GM19043 (cell line): ENCODE data around the gene LDLRAP1.
"Not testable (repeated sequence)": the region's sequence is repeated elsewhere in the genome, so short reads cannot be mapped to it uniquely, and the experiment has no call there.

ENCODE experiments used
- ATAC-seq: cut with Tn5 transposase; IDR thresholded peaks from one replicate; pipeline ENCODE4 v1.9.1; 2021; ENCODE audit warnings: low read depth; ENCODE audit not compliant: unreplicated experiment

LDLRAP1 gene

DNA sequence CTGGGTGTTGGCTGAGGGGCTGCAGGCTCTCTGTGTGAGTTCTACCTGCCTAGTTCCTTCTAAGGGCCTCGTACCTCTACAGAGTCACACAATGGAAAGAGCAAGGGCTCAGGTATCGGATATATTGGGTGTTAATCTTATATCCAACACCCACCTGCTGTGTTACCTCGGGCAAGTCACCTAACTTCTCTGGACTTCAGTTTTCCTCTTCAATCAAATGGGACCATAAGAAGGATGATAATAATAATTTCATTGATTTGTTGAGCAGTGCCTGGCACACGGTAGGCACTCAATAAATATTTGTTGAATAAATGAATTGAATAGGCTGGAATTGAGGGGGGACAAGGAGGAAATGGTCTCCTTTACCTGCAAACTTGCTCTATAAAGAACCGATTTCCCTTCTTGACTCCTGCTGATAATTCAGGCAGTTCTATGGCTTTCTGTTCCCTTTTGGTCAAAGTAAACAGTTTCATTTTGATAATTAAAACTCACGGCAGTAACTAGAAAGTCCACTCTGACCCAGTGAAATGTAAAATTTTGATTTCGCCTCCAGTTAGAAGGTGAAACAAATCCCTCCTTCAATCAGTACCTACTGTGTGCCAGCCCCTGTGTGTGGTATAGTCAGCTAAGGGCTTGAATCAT lies 56.7 kb downstream of the LDLRAP1 start:
- ATAC-seq, result no peak

DNA sequence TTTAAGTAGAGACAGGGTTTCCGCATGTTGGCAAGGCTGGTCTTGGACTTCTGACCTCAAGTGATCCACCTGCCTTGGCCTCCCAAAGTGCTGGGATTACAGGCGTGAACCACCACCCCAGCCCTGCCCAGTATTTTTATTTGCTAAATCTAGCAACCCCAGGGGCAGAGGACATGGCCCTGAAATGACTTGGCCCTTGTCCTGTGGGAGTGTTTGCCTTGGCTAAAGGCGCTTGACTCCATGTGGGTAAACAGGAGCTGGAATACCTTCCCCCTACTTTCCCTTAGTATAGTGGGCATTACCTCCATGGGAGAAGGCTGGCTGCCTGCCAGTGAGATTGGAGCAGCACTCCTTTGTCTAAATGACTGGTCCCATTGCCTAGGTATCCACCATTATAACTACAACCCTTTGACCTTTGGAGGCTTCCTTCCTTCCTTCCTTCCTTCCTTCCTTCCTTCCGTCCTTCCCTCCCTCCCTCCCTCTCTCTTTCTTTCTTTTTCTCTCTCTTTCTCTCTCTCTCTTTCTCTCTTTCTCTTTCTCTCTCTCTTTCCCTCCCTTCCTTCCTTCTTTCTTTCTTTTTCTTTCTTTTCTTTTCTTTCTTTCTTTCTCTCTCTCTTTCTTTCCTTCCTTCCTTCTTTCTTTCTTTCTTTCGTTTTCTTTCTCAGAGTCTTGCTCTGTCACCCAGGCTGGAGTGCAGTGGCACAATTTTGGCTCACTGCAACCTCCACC lies 57.7 kb downstream of the LDLRAP1 start:
- not testable (repeated sequence) for ATAC-seq

DNA sequence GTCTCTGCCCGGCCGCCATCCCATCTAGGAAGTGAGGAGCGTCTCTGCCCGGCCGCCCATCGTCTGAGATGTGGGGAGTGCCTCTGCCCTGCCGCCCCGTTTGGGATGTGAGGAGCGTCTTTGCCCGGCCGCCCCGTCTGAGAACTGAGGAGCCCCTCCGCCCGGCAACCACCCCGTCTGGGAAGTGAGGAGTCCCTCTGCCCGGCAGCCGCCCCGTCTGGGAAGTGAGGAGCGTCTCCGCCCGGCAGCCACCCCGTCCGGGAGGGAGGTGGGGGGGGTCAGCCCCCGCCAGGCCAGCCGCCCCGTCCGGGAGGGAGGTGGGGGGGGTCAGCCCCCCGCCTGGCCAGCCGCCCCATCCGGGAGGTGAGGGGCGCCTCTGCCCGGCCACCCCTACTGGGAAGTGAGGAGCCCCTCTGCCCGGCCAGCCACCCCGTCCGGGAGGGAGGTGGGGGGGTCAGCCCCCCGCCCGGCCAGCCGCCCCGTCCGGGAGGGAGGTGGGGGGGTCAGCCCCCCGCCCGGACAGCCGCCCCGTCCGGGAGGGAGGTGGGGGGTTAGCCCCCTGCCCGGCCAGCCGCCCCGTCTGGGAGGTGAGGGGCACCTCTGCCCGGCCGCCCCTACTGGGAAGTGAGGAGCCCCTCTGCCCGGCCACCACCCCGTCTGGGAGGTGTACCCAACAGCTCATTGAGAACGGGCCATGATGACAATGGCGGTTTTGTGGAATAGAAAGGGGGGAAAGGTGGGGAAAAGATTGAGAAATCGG lies 60.6 kb downstream of the LDLRAP1 start:
- not testable (repeated sequence) for ATAC-seq

DNA sequence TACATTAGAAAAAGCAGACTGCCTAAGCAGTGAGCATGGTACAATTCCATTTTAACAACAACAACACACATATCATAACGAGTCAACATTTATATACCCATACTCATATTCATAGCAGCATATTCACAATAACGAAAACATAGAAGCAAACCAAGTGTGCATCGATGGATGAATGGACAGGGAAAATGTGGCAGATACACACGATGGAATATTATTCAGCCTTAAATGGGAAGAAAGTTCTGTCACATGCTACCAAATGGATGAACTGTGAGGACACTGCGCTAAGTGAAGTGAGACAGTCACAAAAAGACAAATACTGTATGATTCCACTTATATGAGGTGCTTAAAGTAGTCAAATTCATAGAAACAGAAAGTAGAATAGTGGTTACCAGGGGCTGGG lies 63.7 kb downstream of the LDLRAP1 start:
- no peak for ATAC-seq

DNA sequence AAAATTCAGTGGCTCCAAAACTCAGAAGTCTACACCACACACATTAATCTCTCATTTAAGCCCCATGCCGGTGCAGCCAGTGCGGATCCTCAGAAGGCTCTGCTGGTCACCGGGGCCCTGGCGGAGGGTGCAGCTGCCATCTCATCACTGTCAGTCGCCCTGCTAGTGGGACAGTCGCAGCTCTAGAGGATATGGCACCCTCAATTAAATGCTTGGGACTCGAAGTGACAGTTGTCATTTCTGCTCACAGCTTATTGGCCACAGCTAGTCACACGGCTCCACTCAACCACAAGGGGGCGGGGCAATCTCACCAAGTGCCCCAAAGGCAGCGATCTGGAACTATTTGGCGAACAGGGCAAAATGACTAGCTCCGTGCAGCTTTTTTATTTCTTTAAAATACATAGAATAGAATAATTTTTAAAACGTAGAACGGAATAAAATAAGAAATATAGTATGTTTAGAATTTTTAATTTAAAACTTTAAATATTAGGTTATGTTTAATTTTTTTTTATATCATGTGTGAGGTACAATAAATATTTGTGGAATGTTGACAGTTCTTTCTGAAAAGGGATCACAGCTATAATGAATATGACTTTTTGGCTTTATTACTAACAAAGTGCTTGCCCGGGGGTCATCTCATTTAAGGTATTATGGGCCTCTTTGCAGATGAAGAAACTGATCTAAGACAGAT lies 65.2 kb downstream of the LDLRAP1 start:
- ATAC-seq, result no peak

DNA sequence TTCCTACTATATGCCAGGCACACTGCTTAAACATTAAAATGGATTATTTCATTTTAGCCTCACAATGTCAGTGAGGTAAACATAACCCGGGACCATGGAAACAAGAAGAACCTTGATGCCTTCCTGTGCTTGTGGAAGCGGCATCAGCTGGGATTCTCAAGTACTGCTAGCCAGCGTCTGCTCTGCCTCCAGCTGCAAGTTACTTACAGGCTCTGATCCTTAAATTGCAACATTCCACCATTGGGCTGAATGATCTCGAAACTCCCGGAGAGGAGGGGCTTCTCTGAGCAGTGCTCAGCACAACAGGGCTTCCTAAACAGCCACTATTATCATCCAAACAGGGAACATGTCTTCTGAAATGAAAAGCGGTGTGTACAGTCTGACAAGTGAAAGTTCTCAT lies 66.5 kb downstream of the LDLRAP1 start:
- no peak for ATAC-seq

DNA sequence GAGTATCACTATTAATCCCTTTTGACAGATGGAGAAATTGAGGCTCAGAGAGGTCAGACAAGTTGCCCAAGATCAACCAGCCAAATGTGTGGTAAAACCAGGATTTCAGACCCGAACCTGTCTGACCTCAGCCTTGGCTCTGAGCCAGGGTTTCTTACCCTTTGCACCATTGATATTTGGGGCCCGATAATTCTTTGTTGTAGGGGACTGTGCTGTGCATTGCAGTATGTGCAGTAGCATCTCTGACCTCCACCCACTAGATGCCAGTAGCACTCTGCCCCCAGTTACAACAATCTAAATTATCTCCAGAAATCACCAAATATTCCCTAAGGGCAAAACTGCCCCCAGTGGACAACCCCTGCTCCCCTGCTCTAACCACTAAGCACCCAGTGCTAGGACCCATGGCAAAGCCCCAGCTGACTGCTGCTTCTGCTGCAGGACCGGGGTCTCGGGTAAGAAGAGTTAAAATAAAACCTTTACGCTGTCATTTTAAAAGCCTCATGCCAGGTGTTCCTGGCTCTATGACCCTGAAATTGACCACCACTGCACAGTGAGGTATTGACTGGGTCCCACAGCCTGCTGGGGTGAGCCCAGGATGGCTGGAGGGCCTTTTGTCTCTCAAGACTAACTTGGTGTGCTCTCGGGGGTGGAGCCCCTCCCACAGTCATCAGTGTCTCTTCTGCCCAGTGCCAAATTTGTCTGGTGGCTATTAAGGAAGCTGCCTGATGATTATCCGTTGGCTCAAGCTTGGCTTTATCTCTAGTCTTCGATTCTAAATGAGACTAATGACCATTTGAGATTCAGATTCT lies 67.6 kb downstream of the LDLRAP1 start:
- no peak for ATAC-seq

DNA sequence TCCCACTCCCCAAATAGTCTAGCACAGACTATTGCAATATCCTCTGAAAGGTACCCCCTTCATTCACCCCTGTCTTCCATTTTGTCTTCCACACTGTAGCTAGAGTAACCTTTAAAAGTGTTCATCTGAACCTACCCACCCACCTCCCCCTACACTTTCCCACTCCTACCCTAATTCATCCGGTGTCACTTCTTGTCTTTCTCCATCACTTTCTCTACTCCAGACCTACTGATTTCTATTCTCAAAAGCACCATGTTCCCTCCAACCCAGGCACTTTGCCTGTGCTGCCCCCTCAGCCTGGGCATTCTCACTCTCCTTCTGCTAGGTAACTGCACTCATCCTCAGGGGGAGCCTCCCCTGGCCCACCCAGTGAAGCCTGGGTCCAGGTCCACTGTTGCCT lies 68.4 kb downstream of the LDLRAP1 start:
- no peak for ATAC-seq

DNA sequence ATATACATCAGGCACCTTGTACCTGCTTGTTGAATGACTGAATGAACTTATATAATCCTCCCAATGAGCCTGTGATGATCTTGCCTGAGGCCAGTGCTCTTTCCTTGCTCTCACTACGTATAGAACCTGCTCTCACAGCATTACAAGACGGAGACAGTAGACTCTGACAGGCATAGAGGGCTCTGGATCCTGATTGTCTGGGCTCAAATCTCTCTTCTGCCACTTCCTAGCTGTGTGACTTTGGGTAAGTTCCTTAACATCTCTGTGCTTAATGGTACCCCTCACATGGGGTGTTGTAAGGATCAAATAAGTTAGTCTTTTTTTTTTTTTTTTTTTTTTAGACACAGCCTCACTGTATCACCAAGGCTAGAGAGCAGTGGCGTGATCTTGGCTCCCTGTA lies 69.0 kb downstream of the LDLRAP1 start:
- no peak for ATAC-seq

DNA sequence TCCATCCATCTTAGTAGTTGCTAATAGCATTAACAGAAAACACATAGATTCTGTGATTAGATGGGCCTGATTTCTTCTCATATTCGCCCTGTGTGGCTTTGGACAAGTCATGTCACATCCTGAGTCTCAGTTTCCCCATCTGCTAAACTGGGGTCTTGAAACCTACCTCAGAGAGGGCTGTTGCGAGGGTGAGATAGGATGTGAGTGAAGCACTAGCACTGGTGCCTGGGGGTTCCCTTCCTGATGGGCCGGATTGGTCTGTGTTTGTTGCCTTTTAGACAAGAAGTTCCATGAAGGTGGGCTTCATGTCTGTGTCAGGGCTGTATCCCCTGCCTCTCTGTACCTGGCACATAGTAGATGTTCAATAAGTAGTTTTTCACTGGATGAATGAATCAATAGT lies 69.7 kb downstream of the LDLRAP1 start:
- ATAC-seq, result no peak

DNA sequence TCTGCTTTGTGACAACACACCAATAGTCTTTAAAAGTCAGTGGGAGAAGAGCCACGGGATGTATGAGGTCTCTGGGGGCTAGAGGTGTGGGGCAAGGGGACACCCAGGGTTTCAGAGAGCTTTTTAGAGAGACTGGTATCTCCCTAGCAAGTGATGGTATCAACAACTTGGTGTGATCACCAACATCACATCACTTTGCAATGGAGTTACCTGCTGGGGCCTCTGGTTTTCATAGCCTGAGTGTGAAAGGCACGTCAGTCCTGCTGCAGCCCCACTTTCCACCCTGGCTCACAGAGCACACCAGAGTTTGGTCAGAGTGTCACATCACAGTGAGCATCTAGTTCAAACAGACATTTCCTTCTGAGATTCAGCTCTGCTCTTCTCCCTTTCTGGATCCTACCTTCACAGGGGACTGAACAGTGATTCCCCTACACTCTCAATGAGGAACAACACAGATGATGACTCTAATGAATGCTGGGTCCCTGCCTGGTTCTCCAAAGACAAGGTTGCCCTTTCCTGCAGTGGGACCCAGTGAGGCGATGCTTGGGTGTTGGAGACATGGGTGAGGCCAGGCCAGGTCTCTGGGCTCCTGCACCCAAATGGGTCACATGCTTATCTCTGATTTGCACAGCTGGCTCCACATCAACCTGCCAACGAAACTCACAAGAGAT lies 71.2 kb downstream of the LDLRAP1 start:
- no peak for ATAC-seq

DNA sequence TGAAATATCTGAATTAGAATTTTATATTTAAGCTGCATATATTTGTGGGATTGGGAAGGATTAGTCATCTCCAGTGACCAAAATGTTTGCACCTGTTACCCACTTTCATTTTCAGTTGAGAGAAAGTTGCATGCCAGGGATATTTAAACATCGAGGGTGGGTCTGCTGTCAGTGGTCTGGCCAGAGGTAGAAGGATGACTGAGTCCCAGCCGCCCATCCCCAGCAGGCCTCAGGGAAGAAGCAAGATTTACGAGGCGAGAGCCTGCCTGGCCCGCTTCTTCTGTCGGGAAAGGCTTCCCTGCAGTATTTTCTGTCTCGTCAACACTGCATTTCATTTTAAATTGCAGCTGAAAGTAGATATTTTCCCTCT lies 71.8 kb downstream of the LDLRAP1 start:
- ATAC-seq, result no peak

DNA sequence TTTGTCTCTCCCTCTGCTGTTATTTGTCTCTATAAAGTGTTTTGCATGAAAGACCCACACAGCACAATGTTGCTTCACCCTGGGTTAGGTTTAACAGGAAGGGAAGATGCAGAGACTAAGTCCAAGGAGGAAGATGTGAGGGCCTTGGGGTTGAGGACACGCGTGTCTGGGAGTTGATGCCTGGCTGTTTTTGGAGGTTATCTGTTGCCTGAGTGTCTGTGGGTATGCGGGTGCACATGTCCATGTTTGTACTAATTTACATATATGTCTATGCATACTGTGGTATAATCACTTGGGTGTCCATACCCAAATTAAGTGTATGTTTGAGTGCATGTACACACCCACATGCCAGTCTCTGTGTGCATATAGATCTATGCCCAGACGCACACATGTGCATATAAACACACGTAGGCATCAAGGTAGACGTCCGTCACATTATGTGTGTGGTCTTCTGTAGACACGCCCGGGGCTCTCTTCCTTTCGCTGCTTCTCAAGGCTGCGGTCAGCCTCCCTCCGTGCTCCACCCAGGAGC lies 72.2 kb downstream of the LDLRAP1 start:
- peak; percentile 9 for ATAC-seq

DNA sequence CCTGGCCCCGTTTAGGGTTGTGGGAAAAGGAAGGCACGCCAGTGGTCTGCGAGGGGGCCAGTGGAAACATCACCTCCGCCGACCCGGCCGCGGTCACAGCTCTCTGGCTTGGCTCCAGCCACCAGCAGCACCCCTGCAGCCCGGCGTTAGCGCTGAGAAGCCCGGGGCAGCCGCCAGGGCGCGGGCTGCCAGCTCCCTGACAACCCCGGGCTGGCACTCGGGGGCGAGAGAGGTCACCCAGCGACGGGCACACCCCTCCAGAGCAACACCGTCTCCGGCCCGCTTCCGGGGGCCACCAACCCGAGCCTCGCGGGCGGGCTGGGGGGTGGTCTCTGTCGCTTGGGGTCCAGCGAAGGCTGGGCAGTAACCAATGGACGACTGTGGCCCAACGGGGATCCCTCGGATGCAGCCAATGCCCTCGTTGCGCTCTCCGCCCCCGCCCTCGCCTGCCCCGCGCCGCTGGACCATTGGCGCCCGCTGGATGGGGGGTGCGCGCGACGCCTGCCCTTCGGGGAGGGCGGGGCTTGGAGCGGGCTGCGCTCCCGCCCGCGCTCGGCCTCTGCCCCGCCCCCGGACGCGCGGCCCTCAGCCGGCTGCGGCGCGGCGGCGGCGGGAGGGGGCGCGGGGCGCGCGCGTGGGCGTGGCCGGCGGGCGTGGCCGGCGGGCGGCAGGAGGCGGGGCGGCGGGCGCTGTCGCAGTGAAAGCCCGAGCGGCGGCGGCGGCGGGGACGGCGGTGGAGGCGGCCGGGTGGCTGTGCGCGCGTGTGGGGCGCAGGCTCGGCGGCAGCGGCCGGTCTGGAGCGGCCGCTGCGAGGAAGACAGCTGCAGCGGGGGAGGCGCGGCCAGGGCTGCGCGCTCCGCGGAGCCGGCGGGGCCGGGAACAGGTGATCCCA lies 72.9 kb downstream of the LDLRAP1 start, which contains the start of gene MAN1C1:
MAN1C1 (plus strand) TSS at position 697 of the 892 bp plus-strand sequence. CDS start 1,007 bp downstream, outside the sequence.
- peak; percentile 50 for ATAC-seq

DNA sequence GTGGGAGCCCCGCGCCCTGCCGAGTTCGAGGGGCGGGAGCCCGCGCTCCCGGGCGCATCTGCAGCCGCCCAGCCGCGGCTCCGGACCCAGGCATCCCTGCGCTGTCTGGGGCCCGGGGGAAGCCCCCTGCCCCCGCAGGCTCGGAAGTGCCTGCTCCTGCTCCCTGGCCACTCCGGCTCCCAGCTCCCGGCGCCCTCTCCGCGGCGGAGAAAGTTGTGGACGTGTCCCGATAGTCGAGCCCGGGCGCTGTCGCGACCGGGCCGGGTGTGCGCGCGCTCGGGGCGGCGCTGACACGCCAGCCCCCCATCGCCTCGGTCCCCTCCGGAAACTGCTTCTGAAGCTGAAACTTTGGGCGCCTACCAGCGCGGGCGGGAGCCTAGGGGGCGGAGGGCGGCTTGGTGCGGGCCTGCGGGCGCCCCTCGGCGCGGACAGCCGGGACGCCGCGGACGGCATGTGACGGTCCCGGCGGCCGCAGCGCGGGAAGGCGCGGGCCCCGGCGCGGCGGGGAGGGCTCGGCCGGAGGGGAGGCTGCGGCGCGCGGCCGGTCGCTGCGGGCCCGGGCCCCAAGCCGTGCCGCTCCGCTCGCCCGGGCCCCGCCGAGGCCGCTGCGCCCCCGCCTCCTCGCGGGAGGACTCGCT lies 73.7 kb downstream of the LDLRAP1 start:
- ATAC-seq, result no peak

DNA sequence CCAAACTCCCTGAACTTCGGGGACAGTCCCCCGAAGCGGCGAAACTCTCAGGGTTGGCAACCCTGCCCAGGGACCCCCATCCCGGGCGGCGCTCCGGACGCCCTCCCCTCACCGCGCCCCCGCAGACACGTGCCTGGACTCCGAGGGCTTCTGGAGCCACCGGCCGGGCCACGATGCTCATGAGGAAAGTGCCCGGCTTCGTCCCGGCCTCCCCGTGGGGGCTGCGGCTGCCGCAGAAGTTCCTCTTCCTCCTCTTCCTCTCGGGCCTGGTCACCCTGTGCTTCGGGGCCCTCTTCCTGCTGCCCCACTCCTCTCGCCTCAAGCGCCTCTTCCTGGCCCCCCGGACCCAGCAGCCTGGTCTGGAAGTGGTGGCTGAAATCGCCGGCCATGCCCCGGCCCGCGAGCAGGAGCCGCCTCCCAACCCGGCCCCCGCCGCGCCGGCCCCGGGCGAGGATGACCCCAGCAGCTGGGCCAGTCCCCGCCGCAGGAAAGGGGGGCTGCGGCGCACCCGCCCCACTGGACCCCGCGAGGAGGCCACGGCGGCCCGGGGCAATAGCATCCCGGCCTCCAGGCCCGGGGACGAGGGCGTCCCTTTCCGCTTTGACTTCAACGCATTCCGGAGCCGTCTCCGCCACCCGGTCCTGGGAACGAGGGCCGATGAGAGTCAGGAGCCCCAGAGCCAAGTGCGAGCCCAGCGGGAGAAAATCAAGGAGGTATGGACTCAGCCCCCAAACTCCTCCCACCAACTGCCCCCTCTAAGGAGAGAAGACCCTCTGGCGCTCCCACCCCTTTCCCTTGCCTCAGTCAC lies 74.4 kb downstream of the LDLRAP1 start:
- no peak for ATAC-seq

DNA sequence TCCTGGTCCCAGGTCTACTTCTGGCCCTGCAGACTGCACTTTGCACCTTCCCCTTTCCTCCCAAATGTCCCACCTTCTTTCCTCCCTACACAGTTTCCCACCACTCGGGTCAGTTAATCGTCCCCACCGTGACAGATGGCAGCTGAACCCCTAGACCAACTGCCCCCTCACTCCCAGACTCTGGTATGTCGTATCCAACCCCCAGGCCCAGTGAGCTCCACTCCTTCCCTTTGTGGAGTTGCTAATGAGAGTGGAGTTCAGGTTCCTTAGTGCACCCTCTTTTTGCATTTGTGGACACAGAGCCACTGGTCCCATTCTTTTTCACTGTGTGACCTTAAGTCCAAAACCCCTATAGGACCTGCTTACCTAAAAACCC lies 75.0 kb downstream of the LDLRAP1 start:
- no peak for ATAC-seq
